ENCODE results near the gene S100A2.

GRCh38 chr1:153578936-153579335 is 13.3 kb upstream of the S100A2 start:
- no peak for TF ChIP-seq KDM1A (IDR thresholded peaks at IDR 0.05; ENCODE audit: borderline replicate concordance, low read length)
- TF ChIP-seq CTCF (IDR thresholded peaks at IDR 0.05; ENCODE audit: control extremely low read depth in 1 of 3, insufficient read depth in 1 of 3, low read depth in 1 of 3, low read length in 3 of 3), result no peak
- no peak for TF ChIP-seq SUZ12 (IDR thresholded peaks at IDR 0.05; ENCODE audit: low read length)
- TF ChIP-seq POLR2A (IDR thresholded peaks at IDR 0.05; ENCODE audit: control extremely low read depth in 1 of 2, low read depth in 2 of 2, low read length in 2 of 2), result no peak
- TF ChIP-seq POLR2AphosphoS5 (IDR thresholded peaks at IDR 0.05; ENCODE audit: low read depth, low read length), result no peak
- no peak for TF ChIP-seq EP300 (IDR thresholded peaks at IDR 0.05; ENCODE audit: borderline replicate concordance in 1 of 2, low read depth in 2 of 2, low read length in 2 of 2)
